Measurements from ENCODE around the gene CCDC159. TPM values are rescaled to one million over a fixed set of nuclear protein-coding genes. Genes with fewer than 3 reads are reported as not detected.
"Not testable (repeated sequence)": the region's sequence is repeated elsewhere in the genome, so short reads cannot be mapped to it uniquely, and the experiment has no call there.

CCDC159 gene
- total and polyA plus RNA-seq, 3 experiments from 2014 or later: 14.2 to 30.1 (median 14.6) TPM

- no peaks in the 10 kb centered on the region for H3K9me3 ChIP-seq (ENCODE audit: low read length)
- Mint-ChIP-seq H3K27ac (peak overlapping the region in 1 of 8 donors; percentile 78), H3K9me3 (no peaks in the 10 kb centered on the region), H3K4me1 (no peaks in the 10 kb centered on the region), H3K27me3 (peaks cover 0 to 1% of the 10 kb centered on the region in 2 donors), H3K36me3 (peaks cover 12 to 47% (median 21%) of the 10 kb centered on the region in 3 donors), H3K4me3 (no peak overlapping the region)
- no peaks in the 10 kb centered on the region for H3K27me3 ChIP-seq (ENCODE audit: insufficient read depth, low read length, poor library complexity, severe bottlenecking)
- no peak overlapping the region for H3K4me3 ChIP-seq (ENCODE audit: low read length)
- H3K27ac ChIP-seq (ENCODE audit: low read depth, low read length): no peak overlapping the region
- DNase-seq: no peak
- CTCF ChIA-PET: no interaction called here
- H3K4me1 ChIP-seq (ENCODE audit: insufficient read depth, low read length): no peaks in the 10 kb centered on the region
- POLR2A ChIA-PET: no interaction called here
- peaks cover 5% of the 10 kb centered on the region for H3K36me3 ChIP-seq (ENCODE audit: insufficient read depth, low read length)
These were observed 14.8 kb upstream of the CCDC159 start for GRCh38 chr19:11331502-11331901.

DNA sequence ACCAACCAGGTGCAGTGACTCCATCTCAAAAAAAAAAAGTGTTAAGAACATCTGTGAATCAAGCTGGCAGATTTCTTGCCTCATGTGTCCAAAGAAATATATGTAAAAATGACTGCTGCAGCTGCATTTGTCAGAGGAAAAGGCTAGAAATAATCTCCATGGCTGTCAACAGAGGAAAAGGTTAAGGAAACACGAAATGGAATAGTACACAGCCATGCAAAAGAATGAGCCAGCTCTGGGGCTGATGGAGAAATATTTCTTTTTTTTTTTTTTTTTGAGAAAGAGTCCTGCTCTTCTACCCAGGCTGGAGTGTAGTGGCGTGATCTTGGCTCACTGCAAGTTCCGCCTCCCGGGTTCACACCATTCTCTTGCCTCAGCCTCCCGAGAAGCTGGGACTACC, 13.5 kb upstream of the CCDC159 start:
- Histone ChIP-seq H3K4me1 (ENCODE audit: insufficient read depth, low read length) (peaks cover 7% of the 10 kb centered on the region), H3K27ac (ENCODE audit: low read depth, low read length) (no peak overlapping the region), H3K4me3 (ENCODE audit: low read length) (no peak overlapping the region), H3K27me3 (ENCODE audit: insufficient read depth, low read length, poor library complexity, severe bottlenecking) (no peaks in the 10 kb centered on the region), H3K9me3 (ENCODE audit: low read length) (no peaks in the 10 kb centered on the region), H3K36me3 (ENCODE audit: insufficient read depth, low read length) (peaks cover 5% of the 10 kb centered on the region)
- peak overlapping the region in 1 of 8 donors; percentile 10 for H3K27ac Mint-ChIP-seq
- ChIA-PET CTCF (interaction anchor here (1.1 kb wide), 1 partner anchor 48 kb away, joined by 3 read pairs; no protein-coding TSS in a partner anchor), POLR2A (no interaction called here)
- no peaks in the 10 kb centered on the region for H3K9me3 Mint-ChIP-seq
- no peak overlapping the region for H3K4me3 Mint-ChIP-seq
- DNase-seq: no peak
- H3K27me3 Mint-ChIP-seq: peaks cover 0 to 1% of the 10 kb centered on the region in 2 donors
- H3K4me1 Mint-ChIP-seq: peaks cover 8 to 10% (median 10%) of the 10 kb centered on the region in 3 donors
- peaks cover 12 to 44% (median 21%) of the 10 kb centered on the region in 3 donors for H3K36me3 Mint-ChIP-seq

DNA sequence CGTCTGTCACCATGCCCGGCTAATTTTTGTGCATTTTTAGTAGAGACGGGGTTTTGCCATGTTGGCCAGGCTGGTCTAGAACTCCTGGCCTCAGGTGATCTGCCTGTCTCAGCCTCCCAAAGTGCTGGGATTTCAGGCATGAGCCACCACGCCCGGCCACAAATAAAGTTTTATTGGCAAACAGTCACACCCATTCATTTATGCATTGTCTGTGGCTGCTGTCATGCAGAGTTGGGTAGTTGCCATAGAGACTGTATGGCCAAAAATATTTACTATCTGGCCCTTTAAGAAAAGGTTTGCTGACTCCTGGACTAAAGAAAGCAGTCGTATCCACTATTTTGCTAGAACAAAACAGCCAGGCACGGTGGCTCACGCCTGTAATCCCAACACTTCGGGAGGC, 12.5 kb upstream of the CCDC159 start:
- H3K4me3 Mint-ChIP-seq; H3K9me3 Mint-ChIP-seq; H3K27me3 Mint-ChIP-seq; POLR2A ChIA-PET; H3K9me3 ChIP-seq (ENCODE audit: low read length); H3K27me3 ChIP-seq (ENCODE audit: insufficient read depth, low read length, poor library complexity, severe bottlenecking); H3K36me3 ChIP-seq (ENCODE audit: insufficient read depth, low read length); H3K4me3 ChIP-seq (ENCODE audit: low read length); H3K27ac Mint-ChIP-seq; H3K27ac ChIP-seq (ENCODE audit: low read depth, low read length); DNase-seq: not testable (repeated sequence)
- peaks cover 17% of the 10 kb centered on the region for H3K4me1 ChIP-seq (ENCODE audit: insufficient read depth, low read length)
- CTCF ChIA-PET: interaction anchor here (1.1 kb wide), 1 partner anchor 47 kb away, joined by 3 read pairs; no protein-coding TSS in a partner anchor
- Mint-ChIP-seq H3K4me1 (peaks cover 13 to 19% (median 18%) of the 10 kb centered on the region in 3 donors), H3K36me3 (peaks cover 12 to 44% (median 21%) of the 10 kb centered on the region in 3 donors)

GRCh38 chr19:11335449-11336146, 10.7 kb upstream of the CCDC159 start:
- Histone ChIP-seq H3K4me3 (ENCODE audit: low read length) (no peak overlapping the region), H3K4me1 (ENCODE audit: insufficient read depth, low read length) (peaks cover 26% of the 10 kb centered on the region), H3K27ac (ENCODE audit: low read depth, low read length) (no peak overlapping the region), H3K27me3 (ENCODE audit: insufficient read depth, low read length, poor library complexity, severe bottlenecking) (no peaks in the 10 kb centered on the region), H3K9me3 (ENCODE audit: low read length) (no peaks in the 10 kb centered on the region), H3K36me3 (ENCODE audit: insufficient read depth, low read length) (peaks cover 5% of the 10 kb centered on the region)
- Mint-ChIP-seq H3K36me3 (peaks cover 10 to 36% (median 21%) of the 10 kb centered on the region in 3 donors), H3K4me1 (peaks cover 17 to 29% (median 24%) of the 10 kb centered on the region in 3 donors), H3K4me3 (no peak overlapping the region), H3K9me3 (no peaks in the 10 kb centered on the region), H3K27ac (no peak overlapping the region), H3K27me3 (no peaks in the 10 kb centered on the region)
- ChIA-PET POLR2A (no interaction called here), CTCF (no interaction called here)
- peak in 1 of 5 donors; percentile 34 for DNase-seq

GRCh38 chr19:11337080-11337479, 9.2 kb upstream of the CCDC159 start:
- ChIA-PET POLR2A (no interaction called here), CTCF (interaction anchor here (1.0 kb wide), 1 partner anchor 145 kb away, joined by 3 read pairs; no protein-coding TSS in a partner anchor)
- Mint-ChIP-seq H3K27ac (peak overlapping the region in 4 of 8 donors; percentile 46 to 93 (median 70)), H3K9me3 (no peaks in the 10 kb centered on the region), H3K4me3 (peak overlapping the region in 4 of 7 donors; percentile 24 to 72 (median 42)), H3K27me3 (no peaks in the 10 kb centered on the region), H3K36me3 (peaks cover 7 to 33% (median 21%) of the 10 kb centered on the region in 3 donors), H3K4me1 (peaks cover 17 to 29% (median 24%) of the 10 kb centered on the region in 3 donors)
- Histone ChIP-seq H3K4me1 (ENCODE audit: insufficient read depth, low read length) (peaks cover 26% of the 10 kb centered on the region), H3K27ac (ENCODE audit: low read depth, low read length) (no peak overlapping the region), H3K4me3 (ENCODE audit: low read length) (no peak overlapping the region), H3K9me3 (ENCODE audit: low read length) (no peaks in the 10 kb centered on the region), H3K27me3 (ENCODE audit: insufficient read depth, low read length, poor library complexity, severe bottlenecking) (no peaks in the 10 kb centered on the region), H3K36me3 (ENCODE audit: insufficient read depth, low read length) (peaks cover 5% of the 10 kb centered on the region)
- no peak for DNase-seq

- H3K4me3 ChIP-seq (ENCODE audit: low read length): no peak overlapping the region
- CTCF ChIA-PET: interaction anchor here (1.1 to 3.7 kb wide), 2 partner anchors 43 to 97 kb away, joined by 3 to 13 read pairs; partner anchors contain the start of genes ODAD3 and PRKCSH
- Mint-ChIP-seq H3K27me3 (no peaks in the 10 kb centered on the region), H3K27ac (peak overlapping the region in 4 of 8 donors; percentile 27 to 84 (median 38)), H3K9me3 (no peaks in the 10 kb centered on the region), H3K4me3 (peak overlapping the region; percentile 24 to 90 (median 59)), H3K36me3 (peaks cover 6 to 33% (median 18%) of the 10 kb centered on the region in 3 donors), H3K4me1 (peaks cover 17 to 29% (median 24%) of the 10 kb centered on the region in 3 donors)
- H3K9me3 ChIP-seq (ENCODE audit: low read length): no peaks in the 10 kb centered on the region
- H3K36me3 ChIP-seq (ENCODE audit: insufficient read depth, low read length): peaks cover 5% of the 10 kb centered on the region
- peaks cover 26% of the 10 kb centered on the region for H3K4me1 ChIP-seq (ENCODE audit: insufficient read depth, low read length)
- no peak for DNase-seq
- no peak overlapping the region for H3K27ac ChIP-seq (ENCODE audit: low read depth, low read length)
- POLR2A ChIA-PET: no interaction called here
- no peaks in the 10 kb centered on the region for H3K27me3 ChIP-seq (ENCODE audit: insufficient read depth, low read length, poor library complexity, severe bottlenecking)
These were observed 8.2 kb upstream of the CCDC159 start for GRCh38 chr19:11338121-11338520.

- H3K4me1 ChIP-seq (ENCODE audit: insufficient read depth, low read length): peaks cover 26% of the 10 kb centered on the region
- Mint-ChIP-seq H3K4me3 (peak overlapping the region; percentile 73 to 90 (median 80)), H3K9me3 (no peaks in the 10 kb centered on the region), H3K27me3 (no peaks in the 10 kb centered on the region), H3K4me1 (peaks cover 17 to 29% (median 24%) of the 10 kb centered on the region in 3 donors), H3K36me3 (peaks cover 6 to 29% (median 18%) of the 10 kb centered on the region in 3 donors), H3K27ac (peak overlapping the region in 6 of 8 donors; percentile 46 to 84 (median 76))
- no peaks in the 10 kb centered on the region for H3K9me3 ChIP-seq (ENCODE audit: low read length)
- no peak for DNase-seq
- H3K4me3 ChIP-seq (ENCODE audit: low read length): no peak overlapping the region
- ChIA-PET CTCF (interaction anchor here (1.1 to 3.7 kb wide), 3 partner anchors 11 to 96 kb away, joined by 3 to 13 read pairs (median 3); partner anchors contain the start of genes ODAD3 and PRKCSH), POLR2A (interaction anchor here (1.4 kb wide), 1 partner anchor 37 kb away, joined by 6 read pairs; no protein-coding TSS in a partner anchor)
- peaks cover 5% of the 10 kb centered on the region for H3K36me3 ChIP-seq (ENCODE audit: insufficient read depth, low read length)
- no peaks in the 10 kb centered on the region for H3K27me3 ChIP-seq (ENCODE audit: insufficient read depth, low read length, poor library complexity, severe bottlenecking)
- H3K27ac ChIP-seq (ENCODE audit: low read depth, low read length): peak overlapping the region; percentile 31
These were observed 7.6 kb upstream of the CCDC159 start for GRCh38 chr19:11338569-11339253.
